ENCODE data around the gene CPT1C.
"Not testable (repeated sequence)": the region's sequence is repeated elsewhere in the genome, so short reads cannot be mapped to it uniquely, and the experiment has no call there.

DNA sequence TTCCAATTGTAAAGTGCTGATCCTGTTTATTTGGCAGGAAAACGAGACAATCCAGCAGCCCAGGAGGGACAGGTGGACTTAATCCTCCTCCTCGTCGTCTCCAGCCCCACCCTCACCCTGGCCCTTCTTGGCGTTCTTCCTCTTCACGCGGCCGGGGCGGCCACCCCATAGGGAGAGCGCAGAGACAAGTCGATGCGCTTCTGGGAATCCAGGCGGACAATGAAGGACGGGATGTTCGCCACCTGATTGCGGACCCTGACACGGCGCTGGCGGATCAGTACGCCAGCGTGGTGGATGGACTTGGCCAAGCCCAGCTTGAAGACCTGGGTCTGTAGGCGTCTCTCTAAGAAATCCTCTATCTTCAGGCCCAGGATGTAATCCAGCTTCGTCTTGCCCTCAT is 28.5 kb downstream of the CPT1C start:
- TF ChIP-seq CTCF, POLR2A, EP300, POLR2AphosphoS5 (IDR thresholded peaks at IDR 0.05): not testable (repeated sequence)

Measured in upper lobe of left lung (tissue), 4 donors.